ENCODE data around the gene IRF2. TPM values are rescaled to one million over a fixed set of nuclear protein-coding genes. Genes with fewer than 3 reads are reported as not detected.

IRF2 gene
- total RNA-seq, 4 donors from 2014 or later = 32.3 to 50.1 (median 36.4) TPM

DNA sequence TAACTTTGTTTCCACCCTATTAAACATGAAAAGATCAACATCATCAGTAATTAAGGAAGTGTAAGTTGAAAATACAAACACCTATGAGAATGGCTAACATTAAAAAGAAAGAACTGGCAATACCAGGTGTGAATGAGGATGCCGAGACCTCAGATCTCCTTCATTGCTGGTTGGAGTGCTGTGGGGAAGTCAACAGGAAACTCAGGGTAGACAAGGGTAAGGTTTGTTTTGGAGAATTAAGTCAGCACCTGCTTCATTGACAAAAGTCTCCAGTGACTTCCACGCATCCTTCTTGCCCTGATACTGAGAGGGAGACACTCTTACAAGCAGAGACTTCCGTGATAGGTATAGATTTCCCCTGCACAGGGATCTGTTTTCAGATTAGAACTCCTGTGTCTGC lies 106.1 kb downstream of the IRF2 start:
- Histone ChIP-seq H3K27me3 (no peaks in the 10 kb centered on the region), H3K9me3 (no peaks in the 10 kb centered on the region), H3K27ac (replicated peaks in 1 of 4) (no peak overlapping the region), H3K36me3 (no peaks in the 10 kb centered on the region), H3K4me1 (no peaks in the 10 kb centered on the region), H3K4me3 (no peak overlapping the region)
- no peak for TF ChIP-seq EP300 (IDR thresholded peaks at IDR 0.05)
- TF ChIP-seq, protein P1, sequence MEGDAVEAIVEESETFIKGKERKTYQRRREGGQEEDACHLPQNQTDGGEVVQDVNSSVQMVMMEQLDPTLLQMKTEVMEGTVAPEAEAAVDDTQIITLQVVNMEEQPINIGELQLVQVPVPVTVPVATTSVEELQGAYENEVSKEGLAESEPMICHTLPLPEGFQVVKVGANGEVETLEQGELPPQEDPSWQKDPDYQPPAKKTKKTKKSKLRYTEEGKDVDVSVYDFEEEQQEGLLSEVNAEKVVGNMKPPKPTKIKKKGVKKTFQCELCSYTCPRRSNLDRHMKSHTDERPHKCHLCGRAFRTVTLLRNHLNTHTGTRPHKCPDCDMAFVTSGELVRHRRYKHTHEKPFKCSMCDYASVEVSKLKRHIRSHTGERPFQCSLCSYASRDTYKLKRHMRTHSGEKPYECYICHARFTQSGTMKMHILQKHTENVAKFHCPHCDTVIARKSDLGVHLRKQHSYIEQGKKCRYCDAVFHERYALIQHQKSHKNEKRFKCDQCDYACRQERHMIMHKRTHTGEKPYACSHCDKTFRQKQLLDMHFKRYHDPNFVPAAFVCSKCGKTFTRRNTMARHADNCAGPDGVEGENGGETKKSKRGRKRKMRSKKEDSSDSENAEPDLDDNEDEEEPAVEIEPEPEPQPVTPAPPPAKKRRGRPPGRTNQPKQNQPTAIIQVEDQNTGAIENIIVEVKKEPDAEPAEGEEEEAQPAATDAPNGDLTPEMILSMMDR (IDR thresholded peaks at IDR 0.05) = no peak
- TF ChIP-seq POLR2AphosphoS5 (IDR thresholded peaks at IDR 0.05) = no peak
- no peak for TF ChIP-seq POLR2A (IDR thresholded peaks at IDR 0.05; ENCODE audit: low read depth)
- WGBS = 92% methylated on average over 3 of the region's 3 CpGs
- no peak for DNase-seq (ENCODE audit: extremely low spot score)
- intact Hi-C loops (cut with DNase I) = no loop called here

DNA sequence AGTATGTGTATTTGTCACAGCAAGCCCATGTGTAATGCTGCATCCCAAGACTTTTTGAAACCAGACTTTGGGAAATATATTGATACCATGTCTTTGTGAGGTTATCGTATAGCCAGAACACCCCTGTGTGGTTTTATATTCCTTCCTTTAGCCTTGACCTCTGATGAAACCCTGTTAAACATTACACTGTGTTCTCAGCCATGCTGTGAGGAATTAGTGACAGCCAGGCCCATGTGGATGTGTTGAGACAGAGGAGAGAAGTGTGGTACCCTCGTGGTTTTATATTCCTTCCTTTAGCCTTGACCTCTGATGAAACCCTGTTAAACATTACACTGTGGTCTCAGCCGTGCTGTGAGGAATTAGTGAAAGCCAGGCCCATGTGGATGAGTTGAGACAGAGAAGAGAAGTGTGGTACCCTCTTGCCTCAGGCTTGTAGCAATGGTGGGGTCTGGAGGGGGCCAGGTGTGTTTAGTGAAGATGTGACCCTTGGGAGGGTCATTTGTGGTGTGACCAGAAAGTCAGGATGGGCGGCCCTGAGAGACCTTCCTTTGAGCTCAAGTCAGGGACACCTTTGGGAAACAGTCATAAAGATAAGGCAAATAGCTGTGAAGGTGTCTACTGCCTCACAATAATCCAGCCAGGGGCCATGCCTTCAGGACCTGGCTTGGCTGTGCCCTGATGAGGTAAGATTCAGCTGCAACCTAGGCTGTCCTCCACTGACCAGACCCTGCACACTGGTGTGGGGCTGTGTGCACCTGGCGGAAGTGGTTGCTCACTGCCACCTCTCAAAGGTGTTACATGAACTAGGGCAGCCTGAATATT lies 110.0 kb downstream of the IRF2 start:
- TF ChIP-seq, protein P1 (IDR thresholded peaks at IDR 0.05) = no peak
- TF ChIP-seq POLR2AphosphoS5 (IDR thresholded peaks at IDR 0.05) (no peak), EP300 (IDR thresholded peaks at IDR 0.05) (no peak), POLR2A (IDR thresholded peaks at IDR 0.05; ENCODE audit: low read depth) (no peak)
- Histone ChIP-seq H3K27ac (replicated peaks in 1 of 4) (no peak overlapping the region), H3K27me3 (no peaks in the 10 kb centered on the region), H3K9me3 (no peaks in the 10 kb centered on the region), H3K4me3 (no peak overlapping the region), H3K36me3 (no peaks in the 10 kb centered on the region), H3K4me1 (peaks cover 0 to 9% (median 7%) of the 10 kb centered on the region in 4 donors)
- intact Hi-C loops (cut with DNase I) = no loop called here
- no peak for DNase-seq (ENCODE audit: extremely low spot score)
- 63% methylated on average over 5 of the region's 5 CpGs for WGBS

DNA sequence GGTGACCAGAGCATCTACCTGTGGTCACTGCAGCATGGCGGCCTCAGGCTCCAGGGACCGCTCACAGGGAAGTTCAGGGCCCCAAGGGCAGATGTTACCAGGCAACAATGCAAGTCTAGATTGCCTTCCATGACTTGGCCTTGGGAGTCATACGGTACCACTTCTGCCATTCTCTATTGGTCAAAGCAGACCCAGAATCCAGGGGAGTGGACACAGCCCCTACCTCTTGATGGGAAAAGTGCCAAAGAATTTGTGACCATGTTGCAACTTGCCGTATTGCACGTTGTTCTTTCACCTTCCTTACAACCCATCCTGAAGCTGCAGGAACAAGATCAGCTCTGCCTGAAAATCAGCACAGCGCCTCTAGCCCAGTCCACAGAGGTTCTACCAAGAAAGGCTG lies 111.1 kb downstream of the IRF2 start:
- TF ChIP-seq, protein P1 (IDR thresholded peaks at IDR 0.05) = no peak
- TF ChIP-seq POLR2A (IDR thresholded peaks at IDR 0.05; ENCODE audit: low read depth) (no peak), POLR2AphosphoS5 (IDR thresholded peaks at IDR 0.05) (no peak), EP300 (IDR thresholded peaks at IDR 0.05) (no peak)
- no peak overlapping the region for H3K4me3 ChIP-seq
- H3K36me3 ChIP-seq = no peaks in the 10 kb centered on the region
- H3K9me3 ChIP-seq = no peaks in the 10 kb centered on the region
- WGBS = 94% methylated on average over 3 of the region's 6 CpGs
- no peaks in the 10 kb centered on the region for H3K27me3 ChIP-seq
- intact Hi-C loops (cut with DNase I) = no loop called here
- no peak for DNase-seq (ENCODE audit: extremely low spot score)
- peaks cover 6 to 9% (median 7%) of the 10 kb centered on the region in 4 donors for H3K4me1 ChIP-seq
- H3K27ac ChIP-seq (replicated peaks in 1 of 4) = no peak overlapping the region

DNA sequence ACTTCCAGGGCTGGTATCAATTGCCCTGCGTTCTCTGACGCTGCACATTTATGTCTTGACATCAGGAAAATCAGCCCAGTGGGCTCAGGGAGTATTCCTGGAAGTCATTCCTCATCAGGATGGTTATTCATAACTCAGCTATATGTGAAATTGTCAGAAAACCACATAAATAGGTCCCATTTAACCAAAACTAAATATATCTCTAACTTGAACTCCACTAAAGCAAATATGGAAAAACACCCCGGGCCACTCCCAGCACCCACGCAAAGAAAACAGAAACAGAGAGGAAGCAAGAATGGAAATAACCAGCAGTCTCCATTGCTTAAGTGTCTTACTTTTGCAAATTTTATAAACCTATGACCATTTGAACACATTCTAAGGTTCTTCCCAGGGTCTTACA lies 112.0 kb downstream of the IRF2 start:
- no peaks in the 10 kb centered on the region for H3K27me3 ChIP-seq
- H3K4me3 ChIP-seq = no peak overlapping the region
- WGBS = 80% methylated on average over 4 of the region's 4 CpGs
- peaks cover 0 to 4% (median 0%) of the 10 kb centered on the region in 4 donors for H3K9me3 ChIP-seq
- no peaks in the 10 kb centered on the region for H3K36me3 ChIP-seq
- peaks cover 6 to 9% (median 8%) of the 10 kb centered on the region in 4 donors for H3K4me1 ChIP-seq
- no peak for DNase-seq (ENCODE audit: extremely low spot score)
- TF ChIP-seq POLR2A (IDR thresholded peaks at IDR 0.05; ENCODE audit: low read depth) (no peak), EP300 (IDR thresholded peaks at IDR 0.05) (no peak), POLR2AphosphoS5 (IDR thresholded peaks at IDR 0.05) (no peak)
- TF ChIP-seq, protein P1 (IDR thresholded peaks at IDR 0.05) = no peak
- peak overlapping the region in 1 of 4 donors; percentile 11 for H3K27ac ChIP-seq (replicated peaks in 1 of 4)
- intact Hi-C loops (cut with DNase I) = no loop called here
